GM23248 (cell line): Measurements from ENCODE around the gene SF3A1. TPM values are rescaled to one million over a fixed set of nuclear protein-coding genes. Genes with fewer than 3 reads are reported as not detected.

Source experiments
- DNase-seq: peaks from one replicate; pipeline ENCODE4 v3.0.0-alpha.2; 2015
- H2AFZ ChIP-seq: fragments of 200-600 bp; sonication (generic); 2 replicates; pipeline ENCODE4 v1.6.1; 2016; ENCODE audit warnings: antibody characterized with exemption
- H3F3A ChIP-seq: fragments of 200-600 bp; sonication (generic); 2 replicates; pipeline ENCODE4 v1.6.1; 2016; ENCODE audit warnings: mild to moderate bottlenecking, antibody characterized with exemption, mixed run types; ENCODE audit not compliant: insufficient read depth
- H3K27ac ChIP-seq: fragments of 200-600 bp; sonication (generic); 2 replicates; pipeline ENCODE4 v1.5.1; 2016; ENCODE audit warnings: mild to moderate bottlenecking
- H3K27me3 ChIP-seq: fragments of 200-600 bp; sonication (generic); replicated peaks from 2 replicates; pipeline ENCODE4 v1.6.1; 2016; ENCODE audit warnings: mild to moderate bottlenecking; ENCODE audit not compliant: insufficient read depth
- H3K36me3 ChIP-seq: fragments of 200-600 bp; sonication (generic); 2 replicates; pipeline ENCODE4 v1.6.1; 2016; ENCODE audit warnings: low read depth, mild to moderate bottlenecking
- H3K4me1 ChIP-seq: fragments of 200-600 bp; sonication (generic); 2 replicates; pipeline ENCODE4 v1.6.1; 2016; ENCODE audit warnings: mild to moderate bottlenecking; ENCODE audit not compliant: insufficient read depth
- H3K4me2 ChIP-seq: fragments of 200-600 bp; sonication (generic); one replicate; pipeline ENCODE4 v1.6.1; 2016; ENCODE audit warnings: mild to moderate bottlenecking; ENCODE audit not compliant: unreplicated experiment
- H3K4me3 ChIP-seq: fragments of 200-600 bp; sonication (generic); 2 replicates; pipeline ENCODE4 v1.5.1; 2016; ENCODE audit warnings: mild to moderate bottlenecking
- H3K79me2 ChIP-seq: fragments of 200-600 bp; sonication (generic); 2 replicates; pipeline ENCODE4 v1.6.1; 2016; ENCODE audit warnings: mild to moderate bottlenecking; ENCODE audit not compliant: insufficient read depth
- H3K9ac ChIP-seq: fragments of 200-600 bp; sonication (generic); 2 replicates; pipeline ENCODE4 v1.6.1; 2016; ENCODE audit warnings: mild to moderate bottlenecking
- H3K9me2 ChIP-seq: fragments of 200-600 bp; sonication (generic); 2 replicates; pipeline ENCODE4 v1.6.1; 2016; ENCODE audit warnings: mixed run types, mild to moderate bottlenecking, moderate library complexity; ENCODE audit not compliant: insufficient read depth
- H3K9me3 ChIP-seq: fragments of 200-600 bp; sonication (generic); one replicate; pipeline ENCODE4 v1.6.1; 2017; ENCODE audit warnings: low read depth
- H4K20me1 ChIP-seq: fragments of 200-600 bp; sonication (generic); 2 replicates; pipeline ENCODE4 v1.6.0; 2016; ENCODE audit not compliant: insufficient read depth
- EZH2 ChIP-seq: fragments of 200-600 bp; sonication (generic); IDR thresholded peaks from 2 replicates; pipeline ENCODE4 v1.6.1; 2018; ENCODE audit warnings: antibody characterized with exemption, mild to moderate bottlenecking; ENCODE audit not compliant: insufficient read depth, poor library complexity, severe bottlenecking
- EZH2phosphoT487 ChIP-seq: fragments of 200-600 bp; sonication (generic); IDR thresholded peaks from 2 replicates; pipeline ENCODE4 v1.6.1; 2018; ENCODE audit warnings: antibody characterized with exemption, moderate library complexity, mild to moderate bottlenecking, low read depth; ENCODE audit not compliant: insufficient read depth
- WGBS, 2 experiments: methylation state at CpG; one replicate each; pipeline ENCODE4 v1.1.6; 2015 to 2017; ENCODE audit warnings: low lambda C conversion rate in 2 of 2, low coverage in 1 of 2; ENCODE audit errors: missing lambda C conversion rate in 2 of 2; 5-methylcytosine and 5-hydroxymethylcytosine counted together
- in situ Hi-C: fragments of 300-500 bp; cut with MboI; formaldehyde crosslinking; loops from 2 replicates; pipeline ENCODE4 v1.15.0; 2020
- polyA plus RNA-seq: library from polyadenylated mRNA; unstranded; fragments of >200 nt; fragmentation: Nextera tagmentation; extraction: Ambion mirVana; gene quantifications from 2 replicates; pipeline ENCODE4 v1.2.1, GENCODE V29; 2016
- total RNA-seq: library from RNA; depleted of rRNA; stranded (reverse); fragments of >200 nt; shearing (Covaris generic); gene quantifications from 2 replicates; pipeline ENCODE4 v1.2.3, GENCODE V29; 2014

The SF3A1 gene
- total and polyA plus RNA-seq, 2 experiments from 2014 or later: 12.9 to 75.0 TPM

GRCh38 chr22:30370641-30371230 is 14.0 kb upstream of the SF3A1 start:
- H4K20me1 ChIP-seq: no peaks in the 10 kb centered on the region
- H3K36me3 ChIP-seq: no peaks in the 10 kb centered on the region
- H3K27me3 ChIP-seq: no peaks in the 10 kb centered on the region
- no peak overlapping the region for H2AFZ ChIP-seq
- H3K27ac ChIP-seq: no peak overlapping the region
- no peaks in the 10 kb centered on the region for H3K9me3 ChIP-seq
- in situ Hi-C loops: no loop called here
- no peaks in the 10 kb centered on the region for H3F3A ChIP-seq
- H3K4me1 ChIP-seq: no peaks in the 10 kb centered on the region
- H3K9ac ChIP-seq: no peak overlapping the region
- no peaks in the 10 kb centered on the region for H3K79me2 ChIP-seq
- DNase-seq: no peak
- no peak overlapping the region for H3K4me2 ChIP-seq
- H3K4me3 ChIP-seq: no peak overlapping the region
- TF ChIP-seq EZH2 (no peak), EZH2phosphoT487 (no peak)
- no peaks in the 10 kb centered on the region for H3K9me2 ChIP-seq
- WGBS, 2 experiments: 83 to 84% methylated on average over 18 to 19 of the region's 19 CpGs

- no peaks in the 10 kb centered on the region for H3K9me2 ChIP-seq
- H3K4me1 ChIP-seq: no peaks in the 10 kb centered on the region
- in situ Hi-C loops: no loop called here
These were observed 11.7 kb upstream of the SF3A1 start for GRCh38 chr22:30368420-30368819.

DNA sequence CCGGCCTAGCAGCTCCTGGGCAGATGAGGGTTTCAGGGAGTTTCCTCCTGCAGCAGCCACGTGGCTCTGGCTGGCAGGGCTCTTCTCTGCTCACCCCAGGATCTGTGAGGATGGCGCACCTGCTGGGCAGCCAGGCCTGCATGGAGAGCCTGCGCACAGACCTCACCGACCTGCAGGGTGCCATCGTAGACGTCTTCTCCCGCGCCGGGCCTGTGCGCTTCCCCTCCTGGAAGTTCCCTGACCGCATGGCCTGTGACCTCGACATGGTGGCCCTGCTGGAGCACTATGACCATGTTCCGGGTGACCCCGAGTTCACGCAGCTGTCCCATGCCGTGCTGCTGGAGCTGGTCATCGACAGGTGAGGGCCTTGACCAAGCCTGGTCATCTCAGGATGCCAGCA is 9.2 kb upstream of the SF3A1 start:
- no peak for DNase-seq
- Histone ChIP-seq H3K27ac (no peak overlapping the region), H3K79me2 (no peaks in the 10 kb centered on the region), H3K4me1 (no peaks in the 10 kb centered on the region), H3K27me3 (no peaks in the 10 kb centered on the region), H3K36me3 (no peaks in the 10 kb centered on the region), H4K20me1 (no peaks in the 10 kb centered on the region), H2AFZ (no peak overlapping the region), H3K9ac (no peak overlapping the region), H3K9me2 (no peaks in the 10 kb centered on the region), H3F3A (no peaks in the 10 kb centered on the region), H3K4me3 (no peak overlapping the region), H3K9me3 (no peaks in the 10 kb centered on the region), H3K4me2 (no peak overlapping the region)
- no peak for TF ChIP-seq EZH2
- TF ChIP-seq EZH2phosphoT487: no peak
- WGBS, 2 experiments: 85 to 87% methylated on average over 18 of the region's 18 CpGs
- in situ Hi-C loops: no loop called here

More at GRCh38 chr22:30368420-30368819, 11.7 kb upstream of the SF3A1 start:
- Histone ChIP-seq H3F3A (no peaks in the 10 kb centered on the region), H3K9me3 (no peaks in the 10 kb centered on the region), H3K27ac (no peak overlapping the region), H4K20me1 (no peaks in the 10 kb centered on the region), H3K36me3 (no peaks in the 10 kb centered on the region), H2AFZ (no peak overlapping the region), H3K27me3 (no peaks in the 10 kb centered on the region), H3K9ac (no peak overlapping the region), H3K79me2 (no peaks in the 10 kb centered on the region), H3K4me2 (no peak overlapping the region), H3K4me3 (no peak overlapping the region)
- 66 to 74% methylated on average over 9 of the region's 9 CpGs for WGBS, 2 experiments
- DNase-seq: no peak
- TF ChIP-seq EZH2phosphoT487 (no peak), EZH2 (no peak)

- no peaks in the 10 kb centered on the region for H3K4me1 ChIP-seq
- in situ Hi-C loops: no loop called here
- TF ChIP-seq EZH2 (no peak), EZH2phosphoT487 (no peak)
These were observed 6.1 kb upstream of the SF3A1 start for GRCh38 chr22:30362651-30363281.

More at GRCh38 chr22:30362651-30363281, 6.1 kb upstream of the SF3A1 start:
- Histone ChIP-seq H3K9me2 (no peaks in the 10 kb centered on the region), H2AFZ (no peak overlapping the region), H4K20me1 (no peaks in the 10 kb centered on the region), H3K9ac (no peak overlapping the region), H3K36me3 (no peaks in the 10 kb centered on the region), H3K27ac (no peak overlapping the region), H3K4me3 (no peak overlapping the region), H3K9me3 (no peaks in the 10 kb centered on the region), H3K79me2 (no peaks in the 10 kb centered on the region), H3K27me3 (no peaks in the 10 kb centered on the region), H3F3A (no peaks in the 10 kb centered on the region), H3K4me2 (no peak overlapping the region)
- whole genome bisulfite sequencing, 2 experiments: 73 to 76% methylated on average over 7 of the region's 7 CpGs
- no peak for DNase-seq
